Endothelial cell of umbilical vein (primary cell): ENCODE results near the gene DOCK1. TPM values are rescaled to one million over a fixed set of nuclear protein-coding genes. Genes with fewer than 3 reads are reported as not detected.

ENCODE experiments used
- BruUV-seq: library from RNA; stranded (reverse); fragments of 400-500 nt; replicated peaks from 2 replicates; lab custom pipeline; 2021; lab: Mats Ljungman, UMichigan
- CTCF ChIA-PET: fragments of 300-600, 350-600 bp; sonication (Branson Sonifier 250); formaldehyde crosslinking; loops from one replicate; lab custom pipeline; 2021; ENCODE audit warnings: antibody characterized with exemption, inconsistent platforms; lab: Charles Lee
- POLR2A ChIA-PET: fragments of 300-600, 350-600 bp; sonication (Branson Sonifier 250); formaldehyde crosslinking; loops from one replicate; lab custom pipeline; 2021; ENCODE audit warnings: antibody characterized with exemption, inconsistent platforms; lab: Charles Lee
- DNase-seq: peaks from one replicate; pipeline ENCODE4 v3.0.0-alpha.2; 2011; ENCODE audit warnings: low read depth, low spot score
- FAIRE-seq: peaks from 2 replicates; lab custom pipeline; 2011; peaks lifted over from hg19 to GRCh38; lab: Jason Lieb, UNC
- H2AFZ ChIP-seq: 2 replicates; pipeline ENCODE4 v1.6.0; 2012; ENCODE audit warnings: low read depth, low read length, control low read depth, inconsistent platforms
- H3K27ac ChIP-seq: 2 replicates; pipeline ENCODE4 v1.5.1; 2011; ENCODE audit warnings: low read depth, mild to moderate bottlenecking, control low read depth, low read length, moderate library complexity; ENCODE audit not compliant: insufficient read depth
- H3K27me3 ChIP-seq, 2 experiments: 2 replicates each; pipeline versions ENCODE4 v1.6.0 to v1.6.1; 2011; ENCODE audit warnings: low read length in 2 of 2, mixed read lengths in 1 of 2; ENCODE audit not compliant: control insufficient read depth in 2 of 2, insufficient read depth in 2 of 2
- H3K36me3 ChIP-seq, 2 experiments: 2 replicates in 1 of 2; 3 replicates in 1 of 2; pipeline ENCODE4 v1.5.1; 2011; ENCODE audit warnings: low read length in 2 of 2, mild to moderate bottlenecking in 1 of 2, moderate library complexity in 1 of 2; ENCODE audit not compliant: control insufficient read depth in 2 of 2, insufficient read depth in 2 of 2; ENCODE audit errors: extremely low read depth in 1 of 2
- H3K4me1 ChIP-seq: 3 replicates; pipeline ENCODE4 v1.5.1; 2011; ENCODE audit warnings: mild to moderate bottlenecking, low read length; ENCODE audit not compliant: control insufficient read depth, insufficient read depth; ENCODE audit errors: extremely low read depth
- H3K4me2 ChIP-seq: 2 replicates; pipeline ENCODE4 v1.6.1; 2011; ENCODE audit warnings: low read length, control low read depth, mixed read lengths; ENCODE audit not compliant: insufficient read depth
- H3K4me3 ChIP-seq, 3 experiments: fragments of 200-600 bp in 1 of 3; sonication (generic), shearing (Covaris generic) in 1 of 3; replicated peaks in 1 of 3; 2 replicates each; pipeline ENCODE4 v1.5.1; 2011 to 2016; ENCODE audit warnings: control low read depth in 3 of 3, low read length in 3 of 3, mild to moderate bottlenecking in 2 of 3, inconsistent platforms in 1 of 3, low read depth in 1 of 3, moderate library complexity in 1 of 3; ENCODE audit not compliant: insufficient read depth in 1 of 3
- H3K79me2 ChIP-seq: 2 replicates; pipeline ENCODE4 v1.6.0; 2012; ENCODE audit warnings: low read length, inconsistent platforms; ENCODE audit not compliant: control insufficient read depth, insufficient read depth
- H3K9ac ChIP-seq: replicated peaks from 2 replicates; pipeline ENCODE3; 2011; ENCODE audit warnings: low read length, control low read depth; ENCODE audit not compliant: insufficient read depth; ENCODE audit errors: extremely low read depth
- H3K9me1 ChIP-seq: replicated peaks from 3 replicates; pipeline ENCODE4 v1.6.0; 2011; ENCODE audit warnings: mild to moderate bottlenecking, low read length; ENCODE audit not compliant: control insufficient read depth, insufficient read depth; ENCODE audit errors: extremely low read depth
- H3K9me3 ChIP-seq: replicated peaks from 2 replicates; pipeline ENCODE4 v1.5.1; 2012; ENCODE audit warnings: low read length, inconsistent platforms; ENCODE audit not compliant: control insufficient read depth, insufficient read depth
- H4K20me1 ChIP-seq: replicated peaks from 2 replicates; pipeline ENCODE3; 2011; ENCODE audit warnings: mild to moderate bottlenecking, low read length; ENCODE audit not compliant: control insufficient read depth, insufficient read depth; ENCODE audit errors: extremely low read depth
- CTCF ChIP-seq, 2 donors: IDR thresholded peaks; 1 replicate in 1 of 2; 2 replicates in 1 of 2; pipeline ENCODE4 v1.5.1; 2011; ENCODE audit warnings: low read length in 2 of 2, mild to moderate bottlenecking in 2 of 2, moderate library complexity in 2 of 2, control low read depth in 1 of 2, inconsistent platforms in 1 of 2, low read depth in 1 of 2; ENCODE audit not compliant: insufficient read depth in 1 of 2; ENCODE audit errors: extremely low read depth in 1 of 2
- EZH2 ChIP-seq: IDR thresholded peaks from 2 replicates; pipeline ENCODE4 v1.6.1; 2012; ENCODE audit warnings: borderline replicate concordance, low read depth, mild to moderate bottlenecking, moderate library complexity, low read length, inconsistent platforms; ENCODE audit not compliant: severe bottlenecking
- FOS ChIP-seq: IDR thresholded peaks from 2 replicates; pipeline ENCODE4 v1.6.1; 2011; ENCODE audit warnings: mild to moderate bottlenecking, low read length, moderate library complexity, borderline replicate concordance; ENCODE audit not compliant: insufficient read depth
- GATA2 ChIP-seq: IDR thresholded peaks from 2 replicates; pipeline ENCODE4 v1.7.0; 2011; ENCODE audit warnings: low read depth, mild to moderate bottlenecking, moderate library complexity, mixed read lengths, low read length; ENCODE audit not compliant: insufficient read length, insufficient read depth
- JUN ChIP-seq: IDR thresholded peaks from 2 replicates; pipeline ENCODE4 v1.6.1; 2011; ENCODE audit warnings: borderline replicate concordance, low read depth; ENCODE audit not compliant: insufficient read length, insufficient read depth
- MAX ChIP-seq: IDR thresholded peaks from 2 replicates; pipeline ENCODE4 v1.6.1; 2011; ENCODE audit not compliant: insufficient read depth, insufficient read length
- MYC ChIP-seq: IDR thresholded peaks from one replicate; pipeline ENCODE4 v1.6.1; 2011; ENCODE audit warnings: mild to moderate bottlenecking, low read depth, low read length
- POLR2A ChIP-seq: IDR thresholded peaks from 2 replicates; pipeline ENCODE4 v1.6.1; 2012; ENCODE audit warnings: low read depth, mild to moderate bottlenecking, control low read depth, low read length
- dilution Hi-C: fragments of 300-500 bp; cut with MboI; formaldehyde crosslinking; loops from one replicate; pipeline ENCODE4 v1.15.0; 2019; ENCODE audit warnings: low sequenced_read_pairs; ENCODE audit not compliant: extremely low pct_ligation_motif_present
- intact Hi-C: fragments of 100-400 bp; cut with micrococcal nuclease; formaldehyde crosslinking; loops from one replicate; pipeline ENCODE4 v1.10.0; 2022
- polyA plus RNA-seq, 4 experiments: library from polyadenylated mRNA; depleted of rRNA in 3 of 4; stranded (reverse) in 3 of 4; unstranded in 1 of 4; fragments of >200 nt; gene quantifications; 2 replicates each; pipeline versions ENCODE4 v1.2.1 to v1.2.3, GENCODE V29; 2011 to 2012; ENCODE audit warnings: missing spikeins in 1 of 4
- total RNA-seq: library from RNA; stranded (reverse); gene quantifications from 2 replicates; pipeline ENCODE4 v1.2.3, GENCODE V29; 2021

Gene DOCK1
- total and polyA plus RNA-seq, 2 donors (not counting 3 experiments of a cell fraction or from before 2014, with no cell fraction given), result 22.5 to 83.1 TPM

GRCh38 chr10:127123626-127124025 lies 218.4 kb downstream of the DOCK1 start:
- Histone ChIP-seq H3K9ac (no peak overlapping the region), H3K79me2 (no peaks in the 10 kb centered on the region), H3K27me3 (no peaks in the 10 kb centered on the region), H2AFZ (no peak overlapping the region), H3K36me3 (peaks cover 2 to 8% of the 10 kb centered on the region in 2 experiments), H3K4me1 (no peaks in the 10 kb centered on the region), H3K4me3 (no peak overlapping the region), H3K9me1 (no peaks in the 10 kb centered on the region), H3K27ac (no peak overlapping the region), H3K4me2 (no peak overlapping the region), H4K20me1 (peaks cover 2% of the 10 kb centered on the region), H3K9me3 (no peaks in the 10 kb centered on the region)
- dilution Hi-C loops, result no loop called here
- intact Hi-C loops, result no loop called here
- no TSS peak for BruUV-seq
- TF ChIP-seq MAX, result no peak
- no peak for TF ChIP-seq MYC
- no peak for TF ChIP-seq CTCF (IDR thresholded peaks at IDR 0.05; ENCODE audit: extremely low read depth in 1 of 2, insufficient read depth in 1 of 2, low read depth in 1 of 2, low read length in 2 of 2)
- TF ChIP-seq GATA2, result no peak
- no peak for TF ChIP-seq POLR2A
- no peak for TF ChIP-seq JUN
- TF ChIP-seq FOS, result no peak
- no peak for TF ChIP-seq EZH2
- FAIRE-seq (no peak), DNase-seq (no peak)
- ChIA-PET CTCF (no interaction called here), POLR2A (no interaction called here)
